Osteocyte (in vitro differentiated cells): ENCODE data around the gene DUSP16. TPM values are rescaled to one million over a fixed set of nuclear protein-coding genes. Genes with fewer than 3 reads are reported as not detected.
"Not testable (repeated sequence)": the region's sequence is repeated elsewhere in the genome, so short reads cannot be mapped to it uniquely, and the experiment has no call there.

Source experiments
- DNase-seq: peaks from one replicate; pipeline ENCODE4 v3.0.0; 2021; ENCODE audit warnings: mixed read lengths; ENCODE audit not compliant: unreplicated experiment; ENCODE audit errors: extremely low spot score
- H3K27ac Mint-ChIP-seq: one replicate; pipeline ENCODE4 v1.8.0; 2021; ENCODE audit warnings: mild to moderate bottlenecking, mixed read lengths; ENCODE audit not compliant: unreplicated experiment
- H3K27me3 Mint-ChIP-seq: one replicate; pipeline ENCODE4 v1.8.0; 2021; ENCODE audit warnings: mixed read lengths; ENCODE audit not compliant: unreplicated experiment
- H3K36me3 Mint-ChIP-seq: one replicate; pipeline ENCODE4 v1.8.0; 2021; ENCODE audit warnings: mixed read lengths; ENCODE audit not compliant: unreplicated experiment
- H3K4me1 Mint-ChIP-seq: one replicate; pipeline ENCODE4 v1.8.0; 2021; ENCODE audit warnings: mixed read lengths; ENCODE audit not compliant: unreplicated experiment
- H3K4me3 Mint-ChIP-seq: one replicate; pipeline ENCODE4 v1.8.0; 2021; ENCODE audit warnings: mild to moderate bottlenecking, moderate library complexity, mixed read lengths; ENCODE audit not compliant: unreplicated experiment
- H3K9me3 Mint-ChIP-seq: one replicate; pipeline ENCODE4 v1.8.0; 2021; ENCODE audit warnings: mixed read lengths; ENCODE audit not compliant: unreplicated experiment
- CTCF ChIP-seq: fragments of 200-600 bp; sonication (generic); IDR thresholded peaks from 2 replicates; pipeline ENCODE4 v1.5.0; 2021; ENCODE audit warnings: antibody characterized with exemption, mild to moderate bottlenecking, moderate library complexity
- total RNA-seq: library from RNA; stranded (reverse); gene quantifications from 2 replicates; pipeline ENCODE4 v1.2.1, GENCODE V29; 2021

Gene DUSP16
- total RNA-seq, 1 donor from 2014 or later = 10.3 TPM

- no peaks in the 10 kb centered on the region for H3K36me3 Mint-ChIP-seq
- no peaks in the 10 kb centered on the region for H3K27me3 Mint-ChIP-seq
- no peak for TF ChIP-seq CTCF
- H3K4me3 Mint-ChIP-seq = no peak overlapping the region
- H3K4me1 Mint-ChIP-seq = peaks cover 32% of the 10 kb centered on the region
- H3K27ac Mint-ChIP-seq = peak overlapping the region; percentile 76
- DNase-seq = no peak
- H3K9me3 Mint-ChIP-seq = no peaks in the 10 kb centered on the region
These were observed 56.2 kb downstream of the DUSP16 start for GRCh38 chr12:12506496-12506890.

GRCh38 chr12:12505544-12506495 is 56.8 kb downstream of the DUSP16 start:
- Mint-ChIP-seq H3K27ac (peak overlapping the region; percentile 76), H3K9me3 (no peaks in the 10 kb centered on the region), H3K4me3 (peak overlapping the region; percentile 40), H3K36me3 (no peaks in the 10 kb centered on the region), H3K27me3 (no peaks in the 10 kb centered on the region), H3K4me1 (peaks cover 32% of the 10 kb centered on the region)
- DNase-seq = no peak
- TF ChIP-seq CTCF = no peak

- H3K9me3 Mint-ChIP-seq = no peaks in the 10 kb centered on the region
- no peaks in the 10 kb centered on the region for H3K27me3 Mint-ChIP-seq
- no peaks in the 10 kb centered on the region for H3K36me3 Mint-ChIP-seq
- peaks cover 32% of the 10 kb centered on the region for H3K4me1 Mint-ChIP-seq
- H3K4me3 Mint-ChIP-seq = no peak overlapping the region
- TF ChIP-seq CTCF = no peak
- no peak for DNase-seq
- H3K27ac Mint-ChIP-seq = no peak overlapping the region
These were observed 59.1 kb downstream of the DUSP16 start for GRCh38 chr12:12503384-12504078.

GRCh38 chr12:12502815-12503151 is 59.9 kb downstream of the DUSP16 start:
- no peak overlapping the region for H3K4me3 Mint-ChIP-seq
- no peaks in the 10 kb centered on the region for H3K27me3 Mint-ChIP-seq
- H3K27ac Mint-ChIP-seq = no peak overlapping the region
- no peak for DNase-seq
- H3K9me3 Mint-ChIP-seq = no peaks in the 10 kb centered on the region
- peaks cover 28% of the 10 kb centered on the region for H3K4me1 Mint-ChIP-seq
- no peaks in the 10 kb centered on the region for H3K36me3 Mint-ChIP-seq
- no peak for TF ChIP-seq CTCF

- not testable (repeated sequence) for H3K27me3 Mint-ChIP-seq, H3K36me3 Mint-ChIP-seq, H3K27ac Mint-ChIP-seq, DNase-seq, H3K9me3 Mint-ChIP-seq, H3K4me3 Mint-ChIP-seq
- peaks cover 23% of the 10 kb centered on the region for H3K4me1 Mint-ChIP-seq
These were observed 60.4 kb downstream of the DUSP16 start for GRCh38 chr12:12502130-12502814.
